ENCODE measurements around the gene BMP7. TPM values are rescaled to one million over a fixed set of nuclear protein-coding genes. Genes with fewer than 3 reads are reported as not detected.

BMP7 gene
- total and polyA plus RNA-seq, 2 of the 8 experiments (the other 6 are each of a cell fraction or from before 2014, with no cell fraction given), result 9.2 to 14.7 TPM

DNA sequence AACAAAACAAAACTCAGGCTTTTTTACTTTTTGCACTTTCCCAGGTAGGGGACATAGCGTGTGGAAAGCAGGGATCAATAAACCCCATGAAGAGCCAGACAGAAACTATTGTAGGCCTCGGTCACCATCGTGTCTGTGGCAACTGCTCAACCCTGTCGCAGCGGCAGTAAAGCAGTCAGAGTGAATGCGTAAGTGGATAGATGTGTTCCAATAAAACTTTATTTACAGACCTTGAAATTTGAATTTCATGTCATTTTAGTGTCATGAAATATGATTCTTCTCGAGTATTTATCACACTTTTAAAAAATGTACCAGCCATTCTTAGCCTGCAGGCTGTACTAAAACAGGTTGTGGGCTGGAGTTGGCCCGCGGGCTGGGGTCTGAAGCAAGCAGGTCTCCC lies 14.5 kb downstream of the BMP7 start (continued):
- TF ChIP-seq GTF2F1 (IDR thresholded peaks at IDR 0.05; ENCODE audit: borderline replicate concordance, low read depth, low read length), result no peak

All from H1 (cell line).